SK-N-MC (cell line): ENCODE data around the gene FAM229A.

Experiments
- EZH2 ChIP-seq: fragments of 200-600 bp; sonication (generic); IDR thresholded peaks from one replicate; pipeline ENCODE4 v1.6.1; 2017; ENCODE audit warnings: antibody characterized with exemption
- POLR2AphosphoS5 ChIP-seq: IDR thresholded peaks from 2 replicates; pipeline ENCODE4 v1.6.1; 2012; ENCODE audit warnings: mild to moderate bottlenecking, low read depth, low read length, borderline replicate concordance

DNA sequence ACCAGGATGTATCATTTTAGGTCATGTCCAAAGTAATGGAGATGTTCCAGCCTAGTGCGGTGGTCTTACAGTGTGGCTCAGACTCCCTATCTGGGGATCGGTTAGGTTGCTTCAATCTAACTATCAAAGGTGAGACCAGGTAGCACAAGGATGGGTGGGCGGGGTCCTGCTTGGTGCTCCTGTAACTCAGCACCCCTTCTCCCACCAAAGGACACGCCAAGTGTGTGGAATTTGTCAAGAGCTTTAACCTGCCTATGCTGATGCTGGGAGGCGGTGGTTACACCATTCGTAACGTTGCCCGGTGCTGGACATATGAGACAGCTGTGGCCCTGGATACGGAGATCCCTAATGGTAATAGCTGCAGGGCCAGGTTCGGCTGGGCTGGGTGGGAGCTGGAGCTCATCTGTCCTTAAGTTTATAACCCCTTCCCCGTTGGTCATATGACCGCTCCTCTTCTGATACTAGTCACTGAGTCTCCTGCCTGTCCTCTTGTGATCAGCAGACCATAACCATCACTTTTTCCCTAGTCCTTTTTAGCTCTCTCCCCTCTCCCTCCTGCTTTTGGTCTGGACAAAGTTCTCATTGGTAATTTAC lies 31.6 kb downstream of the FAM229A start:
- no peak for TF ChIP-seq EZH2
- no peak for TF ChIP-seq POLR2AphosphoS5
